HepG2 (cell line): ENCODE data around the gene SLC15A3. TPM values are rescaled to one million over a fixed set of nuclear protein-coding genes. Genes with fewer than 3 reads are reported as not detected.
A peak's percentile ranks its signal among the peaks of the same experiment; 100 is the strongest.

Experiments
- ATRX ChIP-seq: sonication (generic); formaldehyde crosslinking; IDR thresholded peaks from 2 replicates; pipeline ENCODE4 v1.4.0; 2020; ENCODE audit warnings: missing genetic modification reagents, borderline replicate concordance
- BCL6 ChIP-seq: IDR thresholded peaks from 2 replicates; pipeline ENCODE4 v1.6.1; 2016; ENCODE audit warnings: missing genetic modification reagents, missing compliant biosample characterization
- CBX1 ChIP-seq: IDR thresholded peaks from one replicate; pipeline ENCODE4 v1.6.1; 2016; ENCODE audit warnings: antibody characterized with exemption, low read depth
- ELF1 ChIP-seq: sonication (generic); formaldehyde crosslinking; IDR thresholded peaks from 2 replicates; pipeline ENCODE4 v1.4.0; 2020; ENCODE audit warnings: missing genetic modification reagents
- GABPA ChIP-seq, 2 experiments: IDR thresholded peaks; 2 replicates each; pipeline ENCODE4 v1.6.1; 2011 to 2016; ENCODE audit warnings: low read depth in 2 of 2, low read length in 1 of 2, missing biosample characterization in 1 of 2, missing genetic modification characterization in 1 of 2
- HIVEP1 ChIP-seq: sonication (generic); formaldehyde crosslinking; IDR thresholded peaks from 2 replicates; pipeline ENCODE4 v1.4.0; 2020; ENCODE audit warnings: mild to moderate bottlenecking, missing genetic modification reagents
- HOXA7 ChIP-seq: sonication (generic); formaldehyde crosslinking; IDR thresholded peaks from 2 replicates; pipeline ENCODE4 v1.8.1; 2022; ENCODE audit warnings: mild to moderate bottlenecking, missing genetic modification reagents, moderate library complexity
- KAT2B ChIP-seq: fragments of 150-350 bp; IDR thresholded peaks from 2 replicates; pipeline ENCODE4 v1.6.1; 2014; ENCODE audit warnings: low read depth, low read length, borderline replicate concordance
- KDM5A ChIP-seq: fragments of 200-600 bp; sonication (generic); IDR thresholded peaks from 2 replicates; pipeline ENCODE4 v1.7.0; 2018; ENCODE audit warnings: antibody characterized with exemption, mild to moderate bottlenecking, low read length, borderline replicate concordance
- MAFK ChIP-seq, 2 experiments: IDR thresholded peaks in 1 of 2; conservative IDR thresholded peaks in 1 of 2; 2 replicates each; pipeline ENCODE4 v1.6.1; 2011; ENCODE audit warnings: improper control_type of control experiment in 2 of 2, low read length in 2 of 2
- PHF8 ChIP-seq: sonication (generic); formaldehyde crosslinking; IDR thresholded peaks from 2 replicates; pipeline ENCODE4 v1.5.0; 2020; ENCODE audit warnings: missing genetic modification reagents
- RBAK ChIP-seq: sonication (generic); formaldehyde crosslinking; IDR thresholded peaks from 2 replicates; pipeline ENCODE4 v1.5.1; 2020; ENCODE audit warnings: mild to moderate bottlenecking, missing genetic modification reagents
- RFX3 ChIP-seq: IDR thresholded peaks from 2 replicates; pipeline ENCODE4 v1.6.1; 2016; ENCODE audit warnings: missing biosample characterization, missing genetic modification reagents
- YEATS4 ChIP-seq: sonication (generic); formaldehyde crosslinking; IDR thresholded peaks from 2 replicates; pipeline ENCODE4 v1.4.0; 2020; ENCODE audit warnings: missing genetic modification reagents, borderline replicate concordance
- ZFY ChIP-seq: sonication (generic); formaldehyde crosslinking; IDR thresholded peaks from 2 replicates; pipeline ENCODE4 v1.4.0; 2020; ENCODE audit warnings: missing genetic modification reagents
- ZNF30 ChIP-seq: sonication (generic); formaldehyde crosslinking; IDR thresholded peaks from 2 replicates; pipeline ENCODE4 v1.5.0; 2020; ENCODE audit warnings: mild to moderate bottlenecking, missing genetic modification reagents
- ZNF33A ChIP-seq: sonication (generic); formaldehyde crosslinking; IDR thresholded peaks from 2 replicates; pipeline ENCODE4 v1.5.1; 2020; ENCODE audit warnings: missing genetic modification reagents, mild to moderate bottlenecking, moderate library complexity, borderline replicate concordance
- ZNF432 ChIP-seq: sonication (generic); formaldehyde crosslinking; IDR thresholded peaks from 2 replicates; pipeline ENCODE4 v1.5.0; 2020; ENCODE audit warnings: missing genetic modification reagents, mild to moderate bottlenecking, borderline replicate concordance
- ZNF549 ChIP-seq: sonication (generic); formaldehyde crosslinking; IDR thresholded peaks from 2 replicates; pipeline ENCODE4 v1.5.0; 2020; ENCODE audit warnings: missing genetic modification reagents
- ZNF558 ChIP-seq: sonication (generic); formaldehyde crosslinking; IDR thresholded peaks from 2 replicates; pipeline ENCODE4 v1.9.0; 2022; ENCODE audit warnings: mild to moderate bottlenecking, missing genetic modification reagents, borderline replicate concordance
- ZNF564 ChIP-seq: sonication (generic); formaldehyde crosslinking; IDR thresholded peaks from 2 replicates; pipeline ENCODE4 v1.8.1; 2023; ENCODE audit warnings: mild to moderate bottlenecking, missing genetic modification reagents
- ZNF891 ChIP-seq: sonication (generic); formaldehyde crosslinking; IDR thresholded peaks from 2 replicates; pipeline ENCODE4 v1.5.0; 2020; ENCODE audit warnings: mild to moderate bottlenecking, missing genetic modification reagents
- polyA plus RNA-seq, 8 experiments: library from polyadenylated mRNA; depleted of rRNA in 3 of 8; stranded (reverse) in 7 of 8; unstranded in 1 of 8; fragments of >200 nt; fragmentation: Illumina TruSeq in 4 of 8; extraction: Trizol in 4 of 8; gene quantifications; 2 replicates each; pipeline versions ENCODE4 v1.2.1 to v1.2.3, GENCODE V29; 2011 to 2016; ENCODE audit warnings: low read depth in 4 of 8, missing spikeins in 1 of 8, mixed read lengths in 1 of 8; ENCODE audit not compliant: insufficient read depth in 1 of 8
- total RNA-seq, 5 experiments: library from RNA; depleted of rRNA; stranded (reverse); fragments of >200 nt; fragmentation: Illumina TruSeq; extraction: Trizol; gene quantifications; 2 replicates each; pipeline ENCODE4 v1.2.3, GENCODE V29; 2016; ENCODE audit warnings: low read depth in 1 of 5
- TF ChIP-seq, protein P1 (sequence below): IDR thresholded peaks from 2 replicates; pipeline ENCODE4 v1.6.1; 2016; ENCODE audit warnings: missing compliant biosample characterization, missing genetic modification reagents, borderline replicate concordance
- TF ChIP-seq, protein P2 (sequence below): sonication (generic); formaldehyde crosslinking; IDR thresholded peaks from 2 replicates; pipeline ENCODE4 v1.4.0; 2020; ENCODE audit warnings: mild to moderate bottlenecking, missing genetic modification reagents
- TF ChIP-seq, protein P3 (sequence below): sonication (generic); formaldehyde crosslinking; IDR thresholded peaks from 2 replicates; pipeline ENCODE4 v1.4.0; 2020; ENCODE audit warnings: mild to moderate bottlenecking, low read depth, missing genetic modification reagents
- TF ChIP-seq, protein P4 (sequence below): sonication (generic); formaldehyde crosslinking; IDR thresholded peaks from 2 replicates; pipeline ENCODE4 v1.8.1; 2022; ENCODE audit warnings: mild to moderate bottlenecking, missing genetic modification reagents

SLC15A3 gene
- total and polyA plus RNA-seq, 2 of the 13 experiments (the other 11 are each of a cell fraction or from before 2014, with no cell fraction given), result 0.45 to 0.77 TPM

DNA sequence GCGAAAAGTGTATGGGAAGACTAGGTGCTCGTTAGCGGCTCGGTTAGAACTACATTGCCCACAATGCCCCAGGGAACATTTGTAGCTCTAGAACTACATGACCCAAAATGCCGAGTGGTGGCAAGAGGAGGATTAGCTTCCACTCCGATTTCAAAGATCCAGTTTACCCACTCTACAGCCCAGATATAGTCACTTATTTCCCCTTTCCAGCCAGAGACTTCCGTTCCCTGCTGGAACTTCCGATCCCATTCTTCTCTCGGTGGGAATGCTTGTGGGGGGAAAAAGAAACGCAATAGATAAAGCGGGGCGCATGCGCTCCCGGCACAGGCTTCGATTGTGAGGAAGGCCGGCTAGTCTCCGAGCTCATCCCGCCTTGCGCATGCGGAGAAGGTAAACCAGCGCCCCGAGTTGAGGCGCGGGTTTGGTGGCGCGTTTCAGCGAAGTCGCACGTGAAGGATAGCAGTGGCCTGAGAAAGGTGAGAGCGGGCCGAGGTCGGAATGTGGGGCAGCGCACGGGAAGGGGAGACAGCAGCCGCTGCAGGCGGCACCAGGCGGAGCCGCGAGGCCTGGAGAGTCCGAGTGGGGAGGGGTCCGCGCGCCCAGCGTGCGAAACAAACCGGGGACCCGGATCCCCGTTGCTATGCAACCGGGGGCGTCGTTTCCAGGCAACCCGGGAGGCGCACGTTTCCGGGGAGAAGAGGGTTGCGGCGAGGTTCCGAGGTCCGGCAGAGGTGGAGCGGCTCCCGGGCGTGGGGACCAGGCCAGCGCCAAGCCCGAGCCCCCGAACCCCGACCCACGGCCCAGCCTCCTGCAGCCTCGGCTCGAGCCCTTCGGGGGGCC lies 38.0 kb downstream of the SLC15A3 start, which contains the start of gene TMEM109 (continued):
- no peak for TF ChIP-seq HOXA7 (CRISPR knock-in tag)
- TF ChIP-seq, protein P1, sequence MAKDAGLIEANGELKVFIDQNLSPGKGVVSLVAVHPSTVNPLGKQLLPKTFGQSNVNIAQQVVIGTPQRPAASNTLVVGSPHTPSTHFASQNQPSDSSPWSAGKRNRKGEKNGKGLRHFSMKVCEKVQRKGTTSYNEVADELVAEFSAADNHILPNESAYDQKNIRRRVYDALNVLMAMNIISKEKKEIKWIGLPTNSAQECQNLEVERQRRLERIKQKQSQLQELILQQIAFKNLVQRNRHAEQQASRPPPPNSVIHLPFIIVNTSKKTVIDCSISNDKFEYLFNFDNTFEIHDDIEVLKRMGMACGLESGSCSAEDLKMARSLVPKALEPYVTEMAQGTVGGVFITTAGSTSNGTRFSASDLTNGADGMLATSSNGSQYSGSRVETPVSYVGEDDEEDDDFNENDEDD, result peak; percentile 93; the same call in 1 of the 2 replicates
- TF ChIP-seq, protein P2, sequence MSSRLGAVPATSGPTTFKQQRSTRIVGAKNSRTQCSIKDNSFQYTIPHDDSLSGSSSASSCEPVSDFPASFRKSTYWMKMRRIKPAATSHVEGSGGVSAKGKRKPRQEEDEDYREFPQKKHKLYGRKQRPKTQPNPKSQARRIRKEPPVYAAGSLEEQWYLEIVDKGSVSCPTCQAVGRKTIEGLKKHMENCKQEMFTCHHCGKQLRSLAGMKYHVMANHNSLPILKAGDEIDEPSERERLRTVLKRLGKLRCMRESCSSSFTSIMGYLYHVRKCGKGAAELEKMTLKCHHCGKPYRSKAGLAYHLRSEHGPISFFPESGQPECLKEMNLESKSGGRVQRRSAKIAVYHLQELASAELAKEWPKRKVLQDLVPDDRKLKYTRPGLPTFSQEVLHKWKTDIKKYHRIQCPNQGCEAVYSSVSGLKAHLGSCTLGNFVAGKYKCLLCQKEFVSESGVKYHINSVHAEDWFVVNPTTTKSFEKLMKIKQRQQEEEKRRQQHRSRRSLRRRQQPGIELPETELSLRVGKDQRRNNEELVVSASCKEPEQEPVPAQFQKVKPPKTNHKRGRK (CRISPR knock-in tag), result no peak
- TF ChIP-seq HIVEP1, result 0 out of 2 replicates have a peak, but pooled peaks have one; percentile 52
- TF ChIP-seq, protein P3, sequence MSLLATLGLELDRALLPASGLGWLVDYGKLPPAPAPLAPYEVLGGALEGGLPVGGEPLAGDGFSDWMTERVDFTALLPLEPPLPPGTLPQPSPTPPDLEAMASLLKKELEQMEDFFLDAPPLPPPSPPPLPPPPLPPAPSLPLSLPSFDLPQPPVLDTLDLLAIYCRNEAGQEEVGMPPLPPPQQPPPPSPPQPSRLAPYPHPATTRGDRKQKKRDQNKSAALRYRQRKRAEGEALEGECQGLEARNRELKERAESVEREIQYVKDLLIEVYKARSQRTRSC (CRISPR knock-in tag), result no peak
- no peak for TF ChIP-seq RFX3 (CRISPR knock-in tag)
- no peak for TF ChIP-seq RBAK
- no peak for TF ChIP-seq ZNF549 (CRISPR knock-in tag)
- TF ChIP-seq ZFY (CRISPR knock-in tag), result peak; percentile 85
- TF ChIP-seq, protein P4, sequence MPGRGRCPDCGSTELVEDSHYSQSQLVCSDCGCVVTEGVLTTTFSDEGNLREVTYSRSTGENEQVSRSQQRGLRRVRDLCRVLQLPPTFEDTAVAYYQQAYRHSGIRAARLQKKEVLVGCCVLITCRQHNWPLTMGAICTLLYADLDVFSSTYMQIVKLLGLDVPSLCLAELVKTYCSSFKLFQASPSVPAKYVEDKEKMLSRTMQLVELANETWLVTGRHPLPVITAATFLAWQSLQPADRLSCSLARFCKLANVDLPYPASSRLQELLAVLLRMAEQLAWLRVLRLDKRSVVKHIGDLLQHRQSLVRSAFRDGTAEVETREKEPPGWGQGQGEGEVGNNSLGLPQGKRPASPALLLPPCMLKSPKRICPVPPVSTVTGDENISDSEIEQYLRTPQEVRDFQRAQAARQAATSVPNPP (CRISPR knock-in tag), result no peak
- no peak for TF ChIP-seq ZNF558 (CRISPR knock-in tag)
- TF ChIP-seq ATRX (CRISPR knock-in tag), result no peak
- TF ChIP-seq ZNF30 (CRISPR knock-in tag), result no peak
- TF ChIP-seq BCL6 (CRISPR knock-in tag), result no peak
- TF ChIP-seq GABPA (IDR thresholded peaks at IDR 0.05; ENCODE audit: low read depth, low read length), result peak; percentile 33; the same call in 1 of the 2 replicates
- TF ChIP-seq GABPA (CRISPR knock-in tag; IDR thresholded peaks at IDR 0.05; ENCODE audit: low read depth), result peak; percentile 87
- TF ChIP-seq ZNF891, result peak; percentile 73; the same call in 1 of the 2 replicates
- no peak for TF ChIP-seq ZNF33A (CRISPR knock-in tag)
- TF ChIP-seq ELF1, result no peak
- 0 out of 2 replicates have a peak, but pooled peaks have one; percentile 61 for TF ChIP-seq ZNF564 (CRISPR knock-in tag)
- no peak for TF ChIP-seq PHF8 (CRISPR knock-in tag)
- TF ChIP-seq KAT2B, result no peak
- no peak for TF ChIP-seq CBX1
- TF ChIP-seq YEATS4 (CRISPR knock-in tag), result peak; percentile 40; the same call in 1 of the 2 replicates
- no peak for TF ChIP-seq KDM5A
- no peak for TF ChIP-seq ZNF432 (CRISPR knock-in tag)
- no peak for TF ChIP-seq MAFK (conservative IDR thresholded peaks at IDR 0.05 in 1 of 2, IDR thresholded peaks at IDR 0.05 in 1 of 2; ENCODE audit: low read length in 2 of 2)
